AG04450 (cell line): ENCODE results near the gene AMBRA1. TPM values are rescaled to one million over a fixed set of nuclear protein-coding genes. Genes with fewer than 3 reads are reported as not detected.

ENCODE experiments used
- CTCF ChIA-PET: fragments of 300-600, 350-600 bp; formaldehyde crosslinking; extraction: SDS; loops from one replicate; lab custom pipeline; 2022; ENCODE audit warnings: antibody characterized with exemption, inconsistent platforms; lab: Charles Lee
- POLR2A ChIA-PET: fragments of 350-600 bp; formaldehyde crosslinking; extraction: SDS; loops from one replicate; lab custom pipeline; 2021; ENCODE audit warnings: antibody characterized with exemption, inconsistent platforms; lab: Yijun Ruan, JAX
- DNase-seq: peaks from one replicate; pipeline ENCODE4 v3.0.0-alpha.2; 2011; ENCODE audit warnings: low read depth, low spot score
- H3K27ac ChIP-seq: one replicate; pipeline ENCODE4 v1.5.1; 2012; ENCODE audit warnings: low read depth, low read length, control low read depth
- H3K27me3 ChIP-seq: one replicate; pipeline ENCODE4 v1.6.0; 2012; ENCODE audit warnings: low read length; ENCODE audit not compliant: control insufficient read depth, insufficient read depth
- H3K4me3 ChIP-seq: 2 replicates; pipeline ENCODE4 v1.5.1; 2011; ENCODE audit warnings: mild to moderate bottlenecking, low read depth, low read length, control low read depth
- H3K9me3 ChIP-seq: 2 replicates; pipeline ENCODE4 v1.5.1; 2012; ENCODE audit warnings: low read length; ENCODE audit not compliant: control insufficient read depth, insufficient read depth
- polyA plus RNA-seq: library from polyadenylated mRNA; depleted of rRNA; stranded (reverse); fragments of >200 nt; gene quantifications from 2 replicates; pipeline ENCODE4 v1.2.3, GENCODE V29; 2011
- TF ChIP-seq, protein P1 (sequence below): IDR thresholded peaks from 2 replicates; pipeline ENCODE4 v1.5.1; 2011; ENCODE audit warnings: low read depth, low read length, control low read depth, inconsistent platforms

Gene AMBRA1
- polyA plus RNA-seq, 1 experiment, result 12.8 TPM

- H3K27ac ChIP-seq, result no peak overlapping the region
- no peaks in the 10 kb centered on the region for H3K9me3 ChIP-seq
- CTCF ChIA-PET, result interaction anchor here (2.6 kb wide), 1 partner anchor 22 kb away, joined by 11 read pairs; the partner anchor contains the start of gene ATG13
- TF ChIP-seq, protein P1, sequence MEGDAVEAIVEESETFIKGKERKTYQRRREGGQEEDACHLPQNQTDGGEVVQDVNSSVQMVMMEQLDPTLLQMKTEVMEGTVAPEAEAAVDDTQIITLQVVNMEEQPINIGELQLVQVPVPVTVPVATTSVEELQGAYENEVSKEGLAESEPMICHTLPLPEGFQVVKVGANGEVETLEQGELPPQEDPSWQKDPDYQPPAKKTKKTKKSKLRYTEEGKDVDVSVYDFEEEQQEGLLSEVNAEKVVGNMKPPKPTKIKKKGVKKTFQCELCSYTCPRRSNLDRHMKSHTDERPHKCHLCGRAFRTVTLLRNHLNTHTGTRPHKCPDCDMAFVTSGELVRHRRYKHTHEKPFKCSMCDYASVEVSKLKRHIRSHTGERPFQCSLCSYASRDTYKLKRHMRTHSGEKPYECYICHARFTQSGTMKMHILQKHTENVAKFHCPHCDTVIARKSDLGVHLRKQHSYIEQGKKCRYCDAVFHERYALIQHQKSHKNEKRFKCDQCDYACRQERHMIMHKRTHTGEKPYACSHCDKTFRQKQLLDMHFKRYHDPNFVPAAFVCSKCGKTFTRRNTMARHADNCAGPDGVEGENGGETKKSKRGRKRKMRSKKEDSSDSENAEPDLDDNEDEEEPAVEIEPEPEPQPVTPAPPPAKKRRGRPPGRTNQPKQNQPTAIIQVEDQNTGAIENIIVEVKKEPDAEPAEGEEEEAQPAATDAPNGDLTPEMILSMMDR, result no peak
- POLR2A ChIA-PET, result no interaction called here
- no peak overlapping the region for H3K4me3 ChIP-seq
- no peaks in the 10 kb centered on the region for H3K27me3 ChIP-seq
- DNase-seq, result no peak
Observed at GRCh38 chr11:46640036-46640788, 46.4 kb upstream of the AMBRA1 start.

GRCh38 chr11:46639197-46639839, 45.5 kb upstream of the AMBRA1 start:
- DNase-seq, result no peak
- no peak overlapping the region for H3K4me3 ChIP-seq
- no peaks in the 10 kb centered on the region for H3K9me3 ChIP-seq
- TF ChIP-seq, protein P1, result no peak
- CTCF ChIA-PET, result interaction anchor here (0.6 to 0.7 kb wide), 3 partner anchors 22 to 299 kb away, joined by 3 read pairs; partner anchors contain the start of genes ATG13 and HARBI1
- no peak overlapping the region for H3K27ac ChIP-seq
- POLR2A ChIA-PET, result no interaction called here
- no peaks in the 10 kb centered on the region for H3K27me3 ChIP-seq

- Histone ChIP-seq H3K27me3 (no peaks in the 10 kb centered on the region), H3K27ac (no peak overlapping the region), H3K4me3 (no peak overlapping the region), H3K9me3 (no peaks in the 10 kb centered on the region)
- ChIA-PET CTCF (interaction anchor here (0.6 to 1.3 kb wide), 2 partner anchors 20 to 456 kb away, joined by 3 to 8 read pairs; partner anchors contain the start of genes ATG13 and HARBI1), POLR2A (no interaction called here)
- TF ChIP-seq, protein P1, result no peak
- DNase-seq, result no peak
Observed at GRCh38 chr11:46637546-46637945, 43.7 kb upstream of the AMBRA1 start.

DNA sequence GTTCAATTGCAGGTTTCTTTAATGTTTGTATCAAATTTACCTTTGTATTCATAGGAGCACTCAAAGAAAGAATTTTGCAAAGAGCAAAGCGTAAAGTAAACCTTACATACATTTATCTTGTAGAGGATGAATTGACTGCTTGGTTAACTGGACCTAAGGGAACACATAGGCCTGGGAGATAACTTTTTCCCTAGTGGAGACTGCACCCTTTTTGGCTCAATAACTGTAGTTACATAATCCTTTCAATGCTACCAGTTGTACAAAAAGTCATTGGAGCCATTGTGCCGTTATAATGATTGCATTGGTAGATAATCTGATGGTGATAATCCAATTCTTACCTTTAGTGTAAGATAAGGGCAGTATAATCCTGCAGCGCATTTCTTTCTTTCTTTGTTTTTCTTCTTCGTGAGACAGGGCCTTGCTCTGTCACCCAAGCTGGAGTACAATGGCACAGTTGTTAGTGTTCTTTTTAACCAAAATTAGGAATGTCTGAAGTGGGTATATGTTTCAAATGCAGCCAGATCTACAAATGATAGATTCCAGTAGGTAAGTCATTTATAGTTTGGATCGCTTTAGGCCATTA, 41.8 kb upstream of the AMBRA1 start:
- DNase-seq, result no peak
- Histone ChIP-seq H3K27ac (no peak overlapping the region), H3K27me3 (no peaks in the 10 kb centered on the region), H3K9me3 (no peaks in the 10 kb centered on the region), H3K4me3 (no peak overlapping the region)
- ChIA-PET CTCF (interaction anchor here (0.6 kb wide), 1 partner anchor 18 kb away, joined by 3 read pairs; no protein-coding TSS in a partner anchor), POLR2A (no interaction called here)
- TF ChIP-seq, protein P1, result no peak
